Keratinocyte (primary cell): ENCODE measurements around the gene GALR3. TPM values are rescaled to one million over a fixed set of nuclear protein-coding genes. Genes with fewer than 3 reads are reported as not detected.

Source experiments
- DNase-seq: peaks from one replicate; pipeline ENCODE4 v3.0.0-alpha.2; 2011; ENCODE audit warnings: low read depth, missing footprints, low spot score
- FAIRE-seq: peaks from 2 replicates; lab custom pipeline; 2011; peaks lifted over from hg19 to GRCh38; lab: Jason Lieb, UNC
- H2AFZ ChIP-seq: 2 replicates; pipeline ENCODE4 v1.6.0; 2012; ENCODE audit warnings: low read length, control low read depth, inconsistent platforms; ENCODE audit not compliant: control insufficient read depth
- H3K27ac ChIP-seq: 2 replicates; pipeline ENCODE4 v1.5.1; 2011; ENCODE audit warnings: low read length; ENCODE audit not compliant: control insufficient read depth, insufficient read depth
- H3K27me3 ChIP-seq: 3 replicates; pipeline ENCODE4 v1.6.0; 2011; ENCODE audit warnings: low read length; ENCODE audit not compliant: control insufficient read depth, insufficient read depth; ENCODE audit errors: extremely low read depth
- H3K36me3 ChIP-seq, 2 experiments: 2 replicates in 1 of 2; 3 replicates in 1 of 2; pipeline ENCODE4 v1.5.1; 2011; ENCODE audit warnings: low read length in 2 of 2, mild to moderate bottlenecking in 1 of 2; ENCODE audit not compliant: control insufficient read depth in 2 of 2, insufficient read depth in 2 of 2; ENCODE audit errors: extremely low read depth in 1 of 2
- H3K4me1 ChIP-seq: 3 replicates; pipeline ENCODE4 v1.5.1; 2011; ENCODE audit warnings: low read length; ENCODE audit not compliant: control insufficient read depth, insufficient read depth; ENCODE audit errors: extremely low read depth
- H3K4me2 ChIP-seq: 3 replicates; pipeline ENCODE4 v1.6.0; 2011; ENCODE audit warnings: low read depth, low read length; ENCODE audit not compliant: control insufficient read depth, insufficient read depth; ENCODE audit errors: extremely low read depth
- H3K4me3 ChIP-seq, 3 experiments: fragments of 200-600 bp in 1 of 3; sonication (generic) in 1 of 3; 2 replicates in 2 of 3; 3 replicates in 1 of 3; pipeline ENCODE4 v1.5.1; 2011 to 2016; ENCODE audit warnings: low read length in 3 of 3, mild to moderate bottlenecking in 3 of 3, control low read depth in 2 of 3, inconsistent platforms in 1 of 3, low read depth in 1 of 3, mixed read lengths in 1 of 3, mixed run types in 1 of 3, moderate library complexity in 1 of 3; ENCODE audit not compliant: control insufficient read depth in 2 of 3, insufficient read depth in 2 of 3; ENCODE audit errors: extremely low read depth in 1 of 3
- H3K79me2 ChIP-seq: 2 replicates; pipeline ENCODE4 v1.6.0; 2012; ENCODE audit warnings: low read length; ENCODE audit not compliant: control insufficient read depth, insufficient read depth
- H3K9ac ChIP-seq: 3 replicates; pipeline ENCODE4 v1.6.0; 2011; ENCODE audit warnings: low read length; ENCODE audit not compliant: control insufficient read depth, insufficient read depth; ENCODE audit errors: extremely low read depth
- H3K9me1 ChIP-seq: 3 replicates; pipeline ENCODE4 v1.6.0; 2011; ENCODE audit warnings: low read length; ENCODE audit not compliant: control insufficient read depth, insufficient read depth; ENCODE audit errors: extremely low read depth
- H3K9me3 ChIP-seq: 2 replicates; pipeline ENCODE4 v1.5.1; 2012; ENCODE audit warnings: low read depth, low read length; ENCODE audit not compliant: control insufficient read depth
- H4K20me1 ChIP-seq: 3 replicates; pipeline ENCODE4 v1.6.0; 2011; ENCODE audit warnings: low read length; ENCODE audit not compliant: control insufficient read depth, insufficient read depth; ENCODE audit errors: extremely low read depth
- CTCF ChIP-seq, 3 experiments: IDR thresholded peaks in 1 of 3; conservative IDR thresholded peaks in 1 of 3; optimal IDR thresholded peaks in 1 of 3; 2 replicates in 2 of 3; 3 replicates in 1 of 3; pipeline versions ENCODE3 to v1.5.1; 2011; ENCODE audit warnings: low read length in 3 of 3, mild to moderate bottlenecking in 3 of 3, moderate library complexity in 2 of 3, control low read depth in 1 of 3, inconsistent platforms in 1 of 3; ENCODE audit not compliant: insufficient read depth in 2 of 3; ENCODE audit errors: extremely low read depth in 1 of 3
- EZH2 ChIP-seq: IDR thresholded peaks from one replicate; pipeline ENCODE4 v1.6.1; 2012; ENCODE audit warnings: inconsistent platforms, mild to moderate bottlenecking, low read length, moderate library complexity
- dilution Hi-C: fragments of 300-500 bp; cut with MboI; formaldehyde crosslinking; loops from one replicate; pipeline ENCODE4 v1.7.0; 2020; ENCODE audit warnings: low sequenced_read_pairs; ENCODE audit not compliant: extremely low pct_ligation_motif_present
- polyA plus RNA-seq, 5 experiments: library from polyadenylated mRNA; depleted of rRNA in 3 of 5; stranded (reverse) in 3 of 5; stranded (forward) in 1 of 5; unstranded in 1 of 5; fragments of >200 nt; gene quantifications; 1 replicate in 1 of 5; 2 replicates in 3 of 5; 3 replicates in 1 of 5; pipeline versions ENCODE4 v1.2.1 to v1.2.3, GENCODE V29; 2011 to 2012; ENCODE audit warnings: missing spikeins in 2 of 5, low read depth in 1 of 5, low replicate concordance in 1 of 5

GALR3 gene
- polyA plus RNA-seq, 1 donor (not counting 4 experiments of a cell fraction or from before 2014, with no cell fraction given): not detected

- dilution Hi-C loops: no loop called here
- H3K4me2 ChIP-seq: peak overlapping the region; percentile 73
- no peaks in the 10 kb centered on the region for H3K9me1 ChIP-seq
Measured at GRCh38 chr22:37775785-37776638, 47.2 kb upstream of the GALR3 start.

GRCh38 chr22:37776639-37777005 is 46.6 kb upstream of the GALR3 start:
- peaks cover 6 to 23% of the 10 kb centered on the region in 2 experiments for H3K36me3 ChIP-seq
- peak overlapping the region; percentile 73 for H3K4me2 ChIP-seq
- no peaks in the 10 kb centered on the region for H3K27me3 ChIP-seq
- FAIRE-seq (peak; percentile 17), DNase-seq (no peak)
- H3K27ac ChIP-seq: peak overlapping the region; percentile 97
- dilution Hi-C loops: no loop called here
- H3K4me3 ChIP-seq: peak overlapping the region in 1 of 3 experiments; percentile 28
- TF ChIP-seq EZH2 (no peak), CTCF (optimal IDR thresholded peaks at IDR 0.05 in 1 of 3, IDR thresholded peaks at IDR 0.05 in 1 of 3, conservative IDR thresholded peaks at IDR 0.05 in 1 of 3; ENCODE audit: extremely low read depth in 1 of 3, insufficient read depth in 2 of 3, low read length in 3 of 3) (no peak)
- H3K4me1 ChIP-seq: peaks cover 28% of the 10 kb centered on the region
- H2AFZ ChIP-seq: no peak overlapping the region
- H3K9me3 ChIP-seq: no peaks in the 10 kb centered on the region
- no peaks in the 10 kb centered on the region for H4K20me1 ChIP-seq
- H3K9ac ChIP-seq: peak overlapping the region; percentile 80
- H3K9me1 ChIP-seq: no peaks in the 10 kb centered on the region
- H3K79me2 ChIP-seq: no peaks in the 10 kb centered on the region

More at GRCh38 chr22:37775785-37776638, 47.2 kb upstream of the GALR3 start:
- Histone ChIP-seq H3K4me3 (peak overlapping the region in 1 of 3 experiments; percentile 28), H3K36me3 (peaks cover 6 to 27% of the 10 kb centered on the region in 2 experiments), H4K20me1 (no peaks in the 10 kb centered on the region), H2AFZ (no peak overlapping the region), H3K9me3 (no peaks in the 10 kb centered on the region), H3K4me1 (peaks cover 28% of the 10 kb centered on the region), H3K79me2 (no peaks in the 10 kb centered on the region), H3K27ac (peak overlapping the region; percentile 97), H3K9ac (peak overlapping the region; percentile 80), H3K27me3 (no peaks in the 10 kb centered on the region)
- DNase-seq (peak; percentile 74), FAIRE-seq (peak; percentile 96)
- TF ChIP-seq CTCF (optimal IDR thresholded peaks at IDR 0.05 in 1 of 3, IDR thresholded peaks at IDR 0.05 in 1 of 3, conservative IDR thresholded peaks at IDR 0.05 in 1 of 3; ENCODE audit: extremely low read depth in 1 of 3, insufficient read depth in 2 of 3, low read length in 3 of 3): no peak
- no peak for TF ChIP-seq EZH2
